HG02884 (cell line): ENCODE results near the gene NKG7.
A peak's percentile ranks its signal among the peaks of the same experiment; 100 is the strongest.
"Not testable (repeated sequence)": the region's sequence is repeated elsewhere in the genome, so short reads cannot be mapped to it uniquely, and the experiment has no call there.

Experiments used
- ATAC-seq: cut with Tn5 transposase; IDR thresholded peaks from one replicate; pipeline ENCODE4 v1.9.1; 2021; ENCODE audit warnings: mild to moderate bottlenecking, moderate library complexity; ENCODE audit not compliant: unreplicated experiment

The NKG7 gene, protein sequence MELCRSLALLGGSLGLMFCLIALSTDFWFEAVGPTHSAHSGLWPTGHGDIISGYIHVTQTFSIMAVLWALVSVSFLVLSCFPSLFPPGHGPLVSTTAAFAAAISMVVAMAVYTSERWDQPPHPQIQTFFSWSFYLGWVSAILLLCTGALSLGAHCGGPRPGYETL

DNA sequence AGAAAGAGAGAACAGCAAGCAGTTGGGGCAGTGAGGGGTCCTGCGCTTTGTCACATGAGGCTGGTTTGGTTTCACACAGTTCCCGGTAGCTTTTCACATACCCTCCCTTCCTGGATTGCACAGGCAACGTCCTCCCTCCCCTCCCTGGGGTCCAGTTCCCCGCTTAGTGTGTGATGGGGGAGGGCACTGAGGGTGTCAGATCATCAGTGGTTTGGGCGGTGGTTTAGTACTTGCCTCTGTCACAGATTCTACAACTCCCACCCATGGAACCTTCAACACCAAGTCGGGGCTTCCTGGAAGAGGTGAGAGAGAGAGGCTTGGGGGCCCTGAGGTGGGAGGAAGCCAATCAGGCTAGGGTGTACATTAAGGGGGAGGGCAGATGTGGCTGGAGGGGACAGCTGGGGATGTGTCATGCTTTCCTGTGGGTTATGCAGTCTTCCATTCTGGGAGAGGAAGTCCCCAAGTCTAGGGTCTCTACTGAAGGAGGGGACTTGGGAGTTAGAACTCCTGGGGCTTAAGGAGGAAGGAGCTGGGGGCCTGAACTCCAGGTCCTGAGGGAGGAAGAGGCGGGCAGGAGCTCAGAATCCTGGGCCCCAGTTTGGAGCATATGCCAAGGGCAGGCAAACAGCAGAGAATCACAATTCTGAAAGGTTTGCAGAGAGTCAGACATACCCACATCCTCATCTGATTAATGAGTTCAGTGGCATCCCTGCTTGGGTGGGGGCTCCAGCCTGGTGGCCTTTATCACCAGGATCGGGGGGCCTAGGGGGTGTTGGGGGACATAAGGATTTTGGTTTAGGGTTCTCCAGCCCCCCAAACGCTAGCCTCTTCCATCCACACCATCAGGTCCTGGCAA is at the start of gene NKG7:
TSS of gene NKG7 (minus strand) at position 6 of the 856 bp plus-strand sequence. CDS start 119 bp downstream, outside the sequence.
- no peak for ATAC-seq

DNA sequence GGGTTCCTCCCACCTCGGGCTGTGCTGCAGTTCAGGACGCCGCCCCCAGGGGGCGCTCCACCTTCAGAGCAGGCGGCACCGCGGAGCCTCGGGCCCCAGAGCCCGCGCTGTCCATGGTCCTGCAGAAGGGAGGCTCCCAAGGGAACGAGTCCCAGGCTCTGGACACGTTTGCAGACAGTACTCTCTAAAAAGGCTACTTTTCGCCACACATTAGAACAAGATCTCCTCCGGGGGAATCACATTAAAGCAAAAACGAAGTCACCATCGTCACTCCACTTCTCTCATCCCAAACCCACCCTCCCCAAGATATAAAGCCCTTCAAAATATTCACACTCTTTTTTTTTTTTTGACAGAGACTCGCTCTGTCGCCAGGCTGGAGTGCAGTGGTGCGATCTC is 49.6 kb upstream of the NKG7 start:
- no peak for ATAC-seq

DNA sequence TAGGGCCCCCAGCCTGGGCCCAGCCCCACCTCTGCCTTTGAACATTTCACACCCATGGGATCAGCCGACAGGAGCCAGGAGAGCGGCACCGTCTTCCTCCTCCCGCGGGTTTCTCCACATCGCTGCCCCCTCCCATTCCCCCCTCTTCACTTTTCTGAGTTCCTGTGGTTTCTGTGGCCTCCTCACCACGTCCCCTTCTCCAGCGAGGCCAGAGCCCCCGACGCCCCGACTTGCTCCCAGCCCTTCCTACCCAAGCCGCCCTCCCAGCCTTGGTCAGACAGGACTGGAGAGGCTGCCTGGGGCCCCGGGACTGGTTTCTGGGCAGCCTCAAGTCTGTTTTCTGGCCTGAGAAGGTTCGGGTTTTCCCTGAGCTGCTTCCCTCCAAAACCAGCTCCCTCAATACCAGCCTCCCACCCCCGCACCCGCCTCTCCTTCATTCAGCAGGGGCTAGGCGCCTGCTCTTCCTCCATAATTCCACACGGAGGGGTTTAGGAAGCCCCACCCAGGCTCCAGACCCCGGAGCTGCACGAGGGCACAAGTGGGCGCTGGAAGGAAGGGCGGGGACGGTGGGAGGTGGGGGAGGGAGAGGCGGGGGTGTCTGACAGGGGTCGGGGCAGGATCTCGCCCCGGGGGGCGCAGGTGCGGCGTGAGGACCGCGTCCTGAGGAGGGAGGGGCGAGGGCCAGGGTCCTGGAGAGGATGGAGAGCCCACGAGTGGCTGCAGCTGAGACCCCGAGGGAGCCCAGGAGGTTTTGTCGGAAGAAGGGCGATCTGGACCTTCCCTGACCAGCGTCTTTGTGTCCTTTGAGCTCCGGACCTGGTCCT is 49.0 kb upstream of the NKG7 start:
- ATAC-seq: no peak

DNA sequence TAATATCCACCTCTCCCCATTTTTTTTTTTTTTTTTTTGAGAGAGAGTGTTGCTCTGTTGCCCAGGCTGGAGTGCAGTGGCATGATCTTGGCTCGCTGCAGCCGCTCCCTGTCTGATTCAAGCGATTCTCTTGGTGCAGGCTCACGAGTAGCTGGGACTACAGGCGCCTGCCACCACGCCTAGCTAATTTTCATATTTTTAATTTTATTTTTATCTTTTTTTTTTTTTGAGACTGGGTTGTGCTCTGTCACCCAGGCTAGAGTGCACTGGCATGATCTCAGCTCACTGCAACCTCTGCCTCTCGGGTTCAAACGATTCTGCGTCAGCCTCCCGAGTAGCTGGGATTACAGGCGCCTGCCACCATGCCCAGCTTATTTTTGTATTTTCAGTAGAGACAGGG is 48.1 kb upstream of the NKG7 start:
- ATAC-seq: not testable (repeated sequence)

DNA sequence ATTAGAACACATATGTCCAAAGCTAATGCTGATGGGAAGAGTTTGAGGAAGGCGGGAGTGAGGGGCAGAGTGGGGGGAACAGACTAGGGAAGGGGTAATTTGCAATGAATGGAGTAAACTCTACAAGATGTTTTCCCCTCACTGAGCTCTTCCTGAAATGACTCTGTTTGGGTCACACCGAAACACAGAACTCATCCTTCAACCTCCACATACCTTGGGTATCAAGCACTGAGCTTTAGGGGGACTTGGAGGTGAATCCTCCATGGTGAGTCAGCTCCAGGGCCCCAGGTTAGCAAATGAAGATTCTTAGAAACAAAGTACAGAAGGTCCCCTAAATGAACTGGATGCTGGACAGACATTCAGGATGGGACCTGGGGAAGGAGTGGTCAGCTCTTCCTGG is 46.3 kb upstream of the NKG7 start:
- ATAC-seq: no peak

DNA sequence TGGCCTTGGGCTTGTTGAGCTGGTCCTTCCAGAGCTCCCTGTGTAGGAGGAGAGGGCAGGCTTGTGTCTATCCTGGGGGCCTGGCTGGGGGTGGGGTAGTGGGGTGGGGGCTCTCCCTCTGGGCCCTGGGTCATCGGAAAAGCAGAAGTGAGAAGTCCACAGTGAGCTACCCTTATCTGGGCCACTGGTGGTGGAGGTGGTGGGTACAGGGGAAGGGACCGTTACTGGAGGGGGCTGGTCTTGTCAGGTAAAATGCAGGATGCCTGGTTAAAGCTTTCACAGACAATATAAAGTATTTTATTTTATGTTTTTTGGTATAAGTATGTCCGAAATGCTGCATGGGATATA is 45.3 kb upstream of the NKG7 start:
- peak; percentile 45 for ATAC-seq

DNA sequence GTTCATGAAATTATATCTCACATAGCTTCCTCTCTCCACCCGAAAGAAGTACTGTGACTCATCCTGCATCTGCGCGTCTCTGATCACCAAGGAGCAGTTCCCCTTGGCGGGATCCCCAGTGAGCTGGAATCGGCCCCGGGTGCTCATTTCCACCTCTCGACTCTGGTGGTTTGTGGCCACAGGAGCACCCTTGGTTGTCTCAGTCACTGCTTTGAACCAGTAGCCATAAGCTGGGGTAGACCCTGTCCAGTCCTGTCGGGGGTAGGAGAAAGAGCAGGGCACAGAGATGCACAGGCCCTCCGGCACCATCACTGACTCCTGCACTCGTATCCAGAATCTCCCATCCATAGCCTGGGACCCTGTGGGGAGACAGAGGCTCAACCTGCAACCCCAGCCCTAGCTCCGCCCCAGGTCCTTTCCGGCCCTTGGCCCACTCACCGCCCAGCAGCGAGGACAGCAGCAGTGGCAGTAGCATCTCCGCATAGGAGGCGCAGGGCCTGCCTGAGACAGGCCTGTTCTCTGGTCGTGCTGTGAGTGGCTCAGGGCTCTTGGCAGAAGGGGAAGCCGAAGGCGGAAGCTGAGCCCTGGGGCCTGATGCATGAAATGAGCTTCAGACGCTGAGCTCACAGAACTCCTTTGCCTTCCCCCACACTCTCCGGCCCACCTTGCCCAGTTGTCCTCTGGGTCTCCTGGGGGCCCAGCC is 44.8 kb upstream of the NKG7 start, which contains the start of gene SIGLEC10:
TSS of gene SIGLEC10 (minus strand) at position 536 of the 703 bp plus-strand sequence. CDS start at position 475, 61 bp downstream.
- peak; percentile 59 for ATAC-seq

DNA sequence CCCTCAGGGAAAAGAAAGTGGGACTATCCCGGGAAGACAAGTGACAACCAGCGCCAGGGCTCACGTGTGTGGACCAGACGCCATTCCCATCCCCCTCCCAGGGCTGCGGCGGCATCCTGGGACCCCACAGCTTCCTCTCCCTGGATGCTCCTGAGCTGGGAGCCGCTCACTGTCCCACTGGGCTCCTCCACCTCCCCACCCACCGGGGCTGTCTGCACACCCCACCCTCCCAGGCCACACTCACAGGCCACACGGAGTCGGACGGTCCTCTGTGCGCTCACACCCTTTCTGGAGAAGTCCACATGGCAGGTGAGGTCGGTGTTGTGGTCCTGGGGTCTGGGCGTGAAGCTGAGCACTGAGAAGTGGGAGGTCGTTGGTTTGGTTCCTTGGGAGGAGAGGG is 44.0 kb upstream of the NKG7 start:
- ATAC-seq: not testable (repeated sequence)

DNA sequence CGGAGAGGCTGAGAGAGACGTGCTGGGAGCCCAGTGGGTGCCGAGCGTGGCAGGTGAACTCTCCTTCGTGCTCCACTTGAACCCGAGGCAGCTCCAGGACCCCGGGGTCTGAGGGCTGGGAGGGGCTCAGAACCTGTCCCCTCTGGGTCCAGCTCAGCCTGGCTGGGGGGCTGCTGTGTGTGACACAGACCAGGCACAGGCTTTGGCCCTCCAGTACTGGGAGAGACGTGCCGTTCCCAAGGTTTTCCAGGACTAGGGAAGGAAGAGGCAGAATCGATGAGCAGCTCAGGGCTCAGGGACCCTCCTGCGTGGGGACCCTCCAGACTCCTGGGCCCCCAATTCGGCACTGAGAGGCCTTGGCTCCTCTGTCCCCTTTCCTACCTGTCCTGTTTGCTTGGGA is 42.7 kb upstream of the NKG7 start:
- no peak for ATAC-seq

DNA sequence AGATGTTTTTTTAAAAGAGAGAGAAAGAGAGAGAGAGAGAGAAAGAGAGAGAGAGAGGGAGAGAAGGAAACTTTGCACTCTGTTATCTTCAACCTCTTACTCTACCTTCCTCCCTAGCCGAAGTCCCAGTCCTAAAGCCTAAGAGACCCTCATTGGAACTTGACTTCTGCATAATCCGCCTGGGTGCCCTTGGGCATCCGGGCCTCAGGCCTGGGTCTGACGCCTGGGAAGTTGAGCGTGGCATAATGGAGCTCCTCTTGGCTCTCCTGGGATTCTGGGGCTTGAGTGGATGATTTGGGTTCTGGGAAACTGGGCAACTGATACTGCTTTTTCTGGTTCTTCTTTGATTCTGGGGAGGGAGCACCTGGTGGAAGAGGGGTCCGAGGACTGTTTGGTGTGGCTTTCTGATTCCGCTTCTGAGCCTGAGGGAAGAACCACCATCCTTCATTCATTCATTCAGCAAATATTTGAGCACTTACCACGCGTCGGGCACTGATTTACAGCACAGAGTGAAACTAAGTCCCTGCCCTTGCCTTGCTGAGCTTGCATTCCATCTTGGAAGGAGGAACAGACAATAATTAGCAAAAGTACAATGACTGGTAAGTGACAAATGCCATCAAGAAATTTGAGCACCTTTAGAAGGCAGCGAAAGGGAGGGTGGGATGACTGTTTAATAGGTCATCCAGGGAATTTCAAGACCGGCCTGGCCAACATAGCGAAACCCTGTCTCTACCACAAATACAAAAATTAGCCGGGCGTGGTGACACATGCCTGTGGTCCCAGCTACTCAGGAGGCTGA is 38.7 kb upstream of the NKG7 start:
- no peak for ATAC-seq

DNA sequence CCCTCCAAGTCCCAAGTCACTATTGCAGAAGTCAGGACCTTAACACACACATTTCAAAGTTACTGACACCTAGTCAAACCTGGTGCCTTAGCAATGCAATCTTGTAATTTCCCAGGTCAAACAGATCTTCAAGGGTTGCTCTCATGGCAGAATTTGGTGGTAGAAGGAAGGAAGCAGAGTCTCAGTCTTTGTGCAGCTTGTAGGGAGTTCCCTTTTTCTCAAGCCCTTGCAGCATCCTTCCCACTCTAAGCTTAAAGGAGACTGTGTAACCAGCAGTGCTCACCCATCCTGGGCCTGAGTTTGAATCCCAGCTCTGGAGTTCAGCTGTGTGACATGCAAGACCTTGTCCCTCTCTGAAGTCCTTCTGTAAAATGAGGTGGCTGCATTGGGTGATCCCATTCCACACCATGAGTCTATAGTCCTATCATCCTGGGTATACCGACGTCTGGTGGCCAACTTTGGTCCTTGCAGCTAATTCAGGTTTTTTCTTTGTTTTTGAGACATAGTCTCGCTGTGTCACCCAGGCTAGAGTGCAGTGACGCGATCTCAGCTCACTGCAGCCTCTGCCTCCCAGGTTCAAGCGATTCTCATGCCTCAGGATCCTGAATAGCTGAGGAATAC is 35.2 kb upstream of the NKG7 start:
- ATAC-seq: no peak

DNA sequence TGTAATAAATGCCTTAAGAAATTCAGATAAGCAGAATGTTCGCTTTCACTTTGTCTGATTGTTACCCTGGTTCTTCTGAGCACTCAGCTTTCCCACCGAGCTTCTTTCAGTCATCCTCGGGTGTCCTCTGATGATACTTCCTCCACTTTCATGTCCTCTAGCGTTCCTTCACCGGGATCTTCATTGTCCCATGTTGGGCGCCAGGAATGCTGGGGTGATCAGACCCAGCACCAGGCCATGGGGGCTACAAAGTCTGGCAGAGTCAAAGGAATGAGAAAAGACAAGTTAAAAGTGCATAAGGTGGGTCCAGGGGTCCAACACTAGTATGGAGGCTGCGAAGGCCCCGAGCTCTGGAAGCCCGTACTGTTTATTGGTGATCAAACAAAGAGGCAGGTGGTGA is 29.7 kb upstream of the NKG7 start:
- ATAC-seq: no peak

DNA sequence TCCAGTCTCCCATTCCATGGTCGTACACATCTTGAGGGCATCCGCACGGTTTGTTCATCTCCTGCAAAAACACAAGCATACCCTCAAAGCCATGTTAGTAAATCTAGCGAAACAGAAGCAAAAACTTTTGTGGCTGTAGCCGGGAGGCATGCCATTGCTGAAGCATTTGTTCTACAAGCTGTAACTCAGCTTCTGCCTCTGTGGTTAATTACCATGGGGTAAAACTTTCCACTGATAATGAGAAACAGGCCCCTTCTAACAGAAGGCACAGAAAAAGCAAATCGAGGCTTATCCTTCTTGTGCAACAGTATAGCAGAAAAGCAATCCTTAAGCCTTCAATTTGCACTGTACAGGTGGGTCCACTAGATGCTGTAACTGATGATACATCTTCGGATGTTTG is 27.5 kb upstream of the NKG7 start:
- not testable (repeated sequence) for ATAC-seq

DNA sequence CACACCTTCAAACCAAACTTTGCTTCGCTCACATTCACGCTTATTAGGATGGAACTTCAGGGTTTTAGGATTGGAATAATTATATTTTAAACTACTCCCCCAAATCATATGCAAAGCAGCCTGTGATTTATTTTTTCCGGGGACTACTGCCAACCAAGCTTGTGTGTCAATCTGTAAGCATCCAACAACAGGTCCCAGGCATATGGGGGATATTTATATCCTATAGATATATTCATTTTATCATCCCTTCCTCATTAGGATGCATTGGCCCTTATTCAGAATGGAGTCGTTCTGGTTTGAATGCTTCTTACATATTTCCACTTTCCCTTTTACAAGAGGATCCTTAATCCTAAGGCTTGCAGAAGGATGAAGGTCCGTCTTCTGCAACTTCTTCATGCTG is 26.8 kb upstream of the NKG7 start:
- ATAC-seq: no peak

DNA sequence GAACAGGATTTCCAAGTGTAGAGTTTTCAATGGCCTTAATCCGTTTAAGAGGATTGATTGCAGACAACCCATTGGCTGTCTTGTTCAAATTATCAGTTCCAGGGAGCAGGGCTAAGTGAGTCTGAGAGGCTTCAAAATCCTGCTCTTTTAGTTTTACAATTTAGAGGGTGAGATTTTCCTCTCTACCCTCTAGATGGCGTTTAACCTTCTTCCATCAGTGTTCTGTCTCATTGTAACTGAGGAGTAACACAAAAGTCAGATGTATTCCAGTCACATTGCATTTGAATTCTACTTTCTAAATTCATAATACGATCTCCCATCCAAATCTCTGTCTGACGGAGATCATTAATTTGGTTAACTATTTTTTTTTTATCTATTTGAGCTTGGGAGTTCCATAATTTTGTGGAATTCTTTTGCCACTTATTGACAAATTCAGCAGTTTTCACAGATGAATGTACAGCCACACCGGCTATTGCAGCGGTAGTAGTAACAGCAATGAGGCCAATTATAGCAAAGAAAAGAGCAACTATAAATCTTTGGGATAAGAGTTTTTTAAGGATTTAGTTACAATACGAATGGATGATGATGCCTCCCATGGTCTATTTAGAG is 25.7 kb upstream of the NKG7 start:
- no peak for ATAC-seq

DNA sequence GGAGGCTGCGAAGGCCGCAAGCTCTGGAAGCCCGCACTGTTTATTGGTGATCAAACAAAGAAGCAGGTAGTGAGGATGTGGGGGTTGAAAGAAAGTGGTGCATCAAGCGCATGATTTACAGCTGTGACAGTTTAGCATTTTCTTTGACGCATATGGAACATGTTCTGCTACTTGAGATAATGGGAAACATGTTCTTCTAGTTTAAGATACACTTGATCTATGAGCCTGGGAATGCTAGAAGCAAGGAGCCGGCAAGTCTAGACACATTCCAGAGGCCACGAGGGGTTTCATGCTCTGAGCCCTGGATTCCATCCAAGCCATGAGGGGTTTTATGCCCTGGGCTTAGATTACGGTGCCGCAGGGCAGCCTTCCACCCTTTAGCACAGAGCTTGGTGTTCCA is 25.0 kb upstream of the NKG7 start:
- not testable (repeated sequence) for ATAC-seq

DNA sequence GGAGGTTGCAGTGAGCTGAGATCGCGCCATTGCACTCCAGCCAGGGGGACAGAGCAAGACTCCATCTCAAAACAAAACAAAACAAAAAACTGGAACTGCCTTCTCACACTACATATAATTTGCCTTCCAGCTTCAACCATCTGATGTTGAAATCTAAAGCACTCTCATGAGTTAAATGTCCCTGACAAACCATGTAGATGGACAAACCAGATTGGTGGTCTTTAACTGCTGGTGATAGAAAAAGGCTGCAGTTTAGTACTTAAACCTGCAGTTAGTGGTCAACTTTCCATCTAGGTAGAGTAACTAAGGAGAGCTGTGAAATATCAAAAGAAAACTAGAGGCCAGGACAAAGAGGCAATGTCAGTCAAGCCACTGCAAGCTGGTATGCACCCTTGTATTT is 23.7 kb upstream of the NKG7 start:
- no peak for ATAC-seq

DNA sequence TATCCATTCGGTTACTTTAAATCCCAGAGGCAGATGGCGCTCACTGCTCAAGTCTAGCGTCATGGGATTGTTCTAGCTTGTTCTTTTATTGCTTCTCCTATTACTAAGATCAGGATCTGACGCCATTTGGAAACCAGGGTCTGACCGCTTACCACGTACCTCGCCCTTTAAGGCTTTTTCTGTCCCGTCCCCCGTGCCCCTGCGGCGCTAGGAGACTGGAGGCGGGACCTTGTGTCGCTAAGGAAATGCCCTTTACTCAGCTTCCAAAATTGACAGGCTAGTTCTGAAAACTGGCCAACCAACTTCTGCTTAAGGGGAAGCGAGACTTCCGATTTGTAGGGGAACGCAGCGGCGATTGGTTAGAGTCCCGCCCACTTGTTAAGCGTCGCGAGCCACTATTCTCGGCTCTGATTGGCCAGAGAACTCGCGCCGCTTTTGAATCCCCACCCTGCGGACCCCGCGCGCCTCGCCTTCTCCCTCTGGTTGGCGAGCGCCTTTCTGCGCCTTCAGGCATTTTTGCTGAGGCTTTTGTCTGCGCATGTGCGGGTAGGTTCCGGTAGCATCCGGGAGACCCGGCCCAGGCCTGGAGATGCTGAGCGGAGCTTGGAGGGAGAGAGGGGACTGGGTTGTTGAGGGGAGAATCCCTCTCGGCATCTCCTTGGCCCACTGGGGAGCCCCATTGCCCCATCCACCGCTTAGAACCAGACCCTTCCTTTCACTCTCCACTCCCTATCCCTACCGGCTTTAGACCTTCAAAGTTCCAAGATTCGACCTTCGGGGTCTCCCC is 21.8 kb upstream of the NKG7 start:
- ATAC-seq: peak; percentile 79

DNA sequence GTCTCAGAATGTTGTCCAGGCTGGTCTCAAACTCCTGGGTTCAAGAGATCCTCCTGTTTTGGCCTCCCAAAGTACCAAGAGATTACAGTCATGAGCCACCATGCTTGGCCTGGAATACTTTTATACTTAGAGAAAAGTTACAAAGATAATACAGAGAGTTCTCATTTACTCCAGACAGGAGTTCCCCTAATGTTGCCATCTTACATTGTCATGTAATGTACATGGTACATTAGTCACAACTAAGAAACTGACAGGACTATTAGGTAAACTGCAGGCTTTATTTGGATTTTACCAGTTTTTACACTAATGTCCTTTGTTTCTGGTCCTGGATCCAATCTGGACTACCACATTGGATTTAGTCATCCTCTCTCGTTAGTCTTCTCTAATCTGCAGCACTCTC is 20.2 kb upstream of the NKG7 start:
- no peak for ATAC-seq
